Testis (tissue), 2 donors: ENCODE data around the gene SETD3.
"Not testable (repeated sequence)": the region's sequence is repeated elsewhere in the genome, so short reads cannot be mapped to it uniquely, and the experiment has no call there.

Source experiments
- CTCF ChIP-seq, 3 experiments: fragments of 450-650 bp in 2 of 3; fragments of 200-600 bp in 1 of 3; sonication (generic) in 1 of 3; IDR thresholded peaks; one replicate each; pipeline ENCODE4 v1.5.1; 2016 to 2019; ENCODE audit warnings: antibody characterized with exemption in 3 of 3, mild to moderate bottlenecking in 2 of 3, moderate library complexity in 1 of 3
- POLR2A ChIP-seq: fragments of 450-650 bp; IDR thresholded peaks from one replicate; pipeline ENCODE4 v1.6.1; 2017; ENCODE audit warnings: antibody characterized with exemption, mild to moderate bottlenecking, moderate library complexity

GRCh38 chr14:99348231-99348630 lies 132.4 kb downstream of the SETD3 start:
- TF ChIP-seq CTCF (IDR thresholded peaks at IDR 0.05); POLR2A: not testable (repeated sequence)
